SK-N-SH (cell line): ENCODE data around the gene BTLA. TPM values are rescaled to one million over a fixed set of nuclear protein-coding genes. Genes with fewer than 3 reads are reported as not detected.

Experiments used
- CTCF ChIA-PET: fragments of 300-600, 350-600 bp; formaldehyde crosslinking; extraction: SDS; loops from one replicate; lab custom pipeline; 2021; lab: Yijun Ruan, JAX
- POLR2A ChIA-PET: fragments of 350-600 bp; sonication (Branson Sonifier 250); formaldehyde crosslinking; extraction: SDS; loops from one replicate; lab custom pipeline; 2020; ENCODE audit warnings: antibody characterized with exemption, inconsistent platforms; lab: Yijun Ruan, JAX
- DNase-seq: peaks from one replicate; pipeline ENCODE4 v3.0.0; 2012
- H2AFZ ChIP-seq: fragments of 200-600 bp; sonication (generic); 2 replicates; pipeline ENCODE4 v1.8.1; 2016; ENCODE audit warnings: antibody characterized with exemption, mild to moderate bottlenecking, low read depth
- H3F3A ChIP-seq: fragments of 200-600 bp; sonication (generic); replicated peaks from 2 replicates; pipeline ENCODE3; 2016; ENCODE audit warnings: antibody characterized with exemption, mild to moderate bottlenecking; ENCODE audit not compliant: insufficient read depth
- H3K27ac ChIP-seq, 2 experiments: fragments of 200-500 bp in 1 of 2; fragments of 200-600 bp in 1 of 2; sonication (Bioruptor generic) in 1 of 2; sonication (generic), shearing (Covaris generic) in 1 of 2; 2 replicates each; pipeline versions ENCODE4 v1.5.1 to v1.6.1; 2014 to 2016; ENCODE audit warnings: low read depth in 2 of 2, inconsistent platforms in 1 of 2, low read length in 1 of 2, mild to moderate bottlenecking in 1 of 2, mixed read lengths in 1 of 2
- H3K27me3 ChIP-seq: fragments of 200-600 bp; sonication (generic), shearing (Covaris generic); 2 replicates; pipeline ENCODE4 v1.6.1; 2016; ENCODE audit warnings: mixed run types; ENCODE audit not compliant: insufficient read depth
- H3K36me3 ChIP-seq, 2 experiments: fragments of 200-500 bp in 1 of 2; fragments of 200-600 bp in 1 of 2; sonication (Bioruptor generic) in 1 of 2; sonication (generic) in 1 of 2; replicated peaks in 1 of 2; 2 replicates each; pipeline versions ENCODE3 to v1.5.1; 2014 to 2016; ENCODE audit warnings: low read length in 1 of 2, mild to moderate bottlenecking in 1 of 2; ENCODE audit not compliant: insufficient read depth in 2 of 2, control insufficient read depth in 1 of 2
- H3K4me1 ChIP-seq, 2 experiments: fragments of 200-500 bp in 1 of 2; fragments of 200-600 bp in 1 of 2; sonication (Bioruptor generic) in 1 of 2; sonication (generic), shearing (Covaris generic) in 1 of 2; 2 replicates each; pipeline versions ENCODE4 v1.5.1 to v1.6.1; 2014 to 2016; ENCODE audit warnings: low read depth in 1 of 2, low read length in 1 of 2, mixed run types in 1 of 2; ENCODE audit not compliant: insufficient read depth in 2 of 2, control insufficient read depth in 1 of 2
- H3K4me2 ChIP-seq: fragments of 200-600 bp; sonication (generic), shearing (Covaris generic); 2 replicates; pipeline ENCODE4 v1.6.1; 2017; ENCODE audit warnings: mixed run types
- H3K4me3 ChIP-seq, 2 experiments: fragments of 200-500 bp in 1 of 2; fragments of 200-600 bp in 1 of 2; sonication (Bioruptor generic) in 1 of 2; sonication (generic), shearing (Covaris generic) in 1 of 2; 2 replicates each; pipeline versions ENCODE4 v1.5.1 to v1.8.1; 2014 to 2016; ENCODE audit warnings: low read depth in 2 of 2, inconsistent platforms in 1 of 2, low read length in 1 of 2, mild to moderate bottlenecking in 1 of 2, mixed read lengths in 1 of 2, moderate library complexity in 1 of 2
- H3K79me2 ChIP-seq: fragments of 200-600 bp; sonication (generic); 2 replicates; pipeline ENCODE4 v1.8.1; 2017; ENCODE audit warnings: mild to moderate bottlenecking; ENCODE audit not compliant: insufficient read depth
- H3K9ac ChIP-seq: fragments of 200-600 bp; sonication (generic); 2 replicates; pipeline ENCODE4 v1.6.1; 2017; ENCODE audit warnings: mixed run types
- H3K9me2 ChIP-seq: fragments of 200-600 bp; sonication (generic); 2 replicates; pipeline ENCODE4 v1.6.1; 2017; ENCODE audit warnings: mixed run types
- H3K9me3 ChIP-seq: fragments of 200-600 bp; sonication (generic); 2 replicates; pipeline ENCODE4 v1.6.1; 2017; ENCODE audit warnings: mixed run types, mild to moderate bottlenecking, moderate library complexity
- H4K20me1 ChIP-seq: fragments of 200-600 bp; sonication (generic); 2 replicates; pipeline ENCODE4 v1.6.1; 2017; ENCODE audit warnings: mild to moderate bottlenecking, mixed run types; ENCODE audit not compliant: insufficient read depth
- ELF1 ChIP-seq: IDR thresholded peaks from 2 replicates; pipeline ENCODE4 v1.4.0; 2012
- FOSL2 ChIP-seq: IDR thresholded peaks from 2 replicates; pipeline ENCODE4 v1.4.0; 2012; ENCODE audit warnings: low read depth, mild to moderate bottlenecking, moderate library complexity, borderline replicate concordance
- MXI1 ChIP-seq: IDR thresholded peaks from 2 replicates; pipeline ENCODE4 v1.6.1; 2012; ENCODE audit warnings: mild to moderate bottlenecking, low read depth, low read length, improper control_type of control experiment
- NFIC ChIP-seq: IDR thresholded peaks from 2 replicates; pipeline ENCODE4 v1.4.0; 2012; ENCODE audit warnings: borderline replicate concordance
- NRF1 ChIP-seq: IDR thresholded peaks from 2 replicates; pipeline ENCODE4 v1.6.1; 2012; ENCODE audit warnings: low read depth, mild to moderate bottlenecking, low read length
- POLR2AphosphoS5 ChIP-seq: IDR thresholded peaks from 2 replicates; pipeline ENCODE4 v1.6.1; 2012; ENCODE audit warnings: low read depth, low read length
- RAD21 ChIP-seq: IDR thresholded peaks from 2 replicates; pipeline ENCODE4 v1.6.1; 2012; ENCODE audit warnings: mild to moderate bottlenecking, low read length
- RFX5 ChIP-seq: IDR thresholded peaks from 2 replicates; pipeline ENCODE4 v1.6.1; 2012; ENCODE audit warnings: mild to moderate bottlenecking, improper control_type of control experiment, low read length
- TAF1 ChIP-seq: IDR thresholded peaks from 2 replicates; pipeline ENCODE4 v1.6.1; 2012; ENCODE audit warnings: low read depth, mild to moderate bottlenecking, low read length, moderate library complexity, borderline replicate concordance
- ZBTB33 ChIP-seq: IDR thresholded peaks from 2 replicates; pipeline ENCODE4 v1.4.0; 2012; ENCODE audit warnings: low read depth, borderline replicate concordance
- WGBS: methylation state at CpG from one replicate; pipeline ENCODE4 v1.1.6; 2017; ENCODE audit warnings: low lambda C conversion rate; 5-methylcytosine and 5-hydroxymethylcytosine counted together
- polyA plus RNA-seq, 3 experiments: library from polyadenylated mRNA; depleted of rRNA; stranded (reverse); fragments of >200 nt; gene quantifications; 2 replicates each; pipeline ENCODE4 v1.2.3, GENCODE V29; 2012
- TF ChIP-seq, protein P1 (sequence below): IDR thresholded peaks from 2 replicates; pipeline ENCODE4; 2012

BTLA gene
- polyA plus RNA-seq, 1 of the 3 experiments (the other 2 are of a cell fraction): not detected

DNA sequence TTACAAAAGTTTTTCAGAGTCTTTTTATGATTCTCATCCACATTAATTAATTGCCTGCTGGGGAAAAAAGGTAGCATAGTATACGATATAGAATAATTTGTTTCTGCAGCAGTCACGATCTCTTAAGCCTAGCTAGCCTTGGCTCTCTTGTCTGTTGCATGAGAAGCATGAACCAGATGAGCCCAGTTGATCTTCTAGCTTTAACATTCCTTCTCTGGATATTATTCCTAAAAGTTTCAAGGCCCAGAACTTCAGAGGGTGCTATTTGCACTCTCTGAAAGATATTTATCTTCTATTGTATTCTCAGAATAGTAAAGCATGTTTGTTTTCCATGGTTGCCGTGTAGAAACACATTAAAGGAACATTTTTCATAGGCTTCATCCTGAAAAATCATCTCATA is 69.3 kb downstream of the BTLA start:
- Histone ChIP-seq H3K27me3 (no peaks in the 10 kb centered on the region), H3K79me2 (no peaks in the 10 kb centered on the region), H3K4me2 (no peak overlapping the region), H3K4me3 (no peak overlapping the region), H3K36me3 (no peaks in the 10 kb centered on the region), H3F3A (no peaks in the 10 kb centered on the region), H3K9ac (no peak overlapping the region), H2AFZ (no peak overlapping the region), H3K9me3 (no peaks in the 10 kb centered on the region), H4K20me1 (no peaks in the 10 kb centered on the region), H3K4me1 (no peaks in the 10 kb centered on the region), H3K27ac (no peak overlapping the region)
- CTCF ChIA-PET: no interaction called here
- WGBS: 36% methylated on average over 3 of the region's 3 CpGs
- POLR2A ChIA-PET: no interaction called here
- no peak for DNase-seq
- TF ChIP-seq RAD21 (no peak), POLR2AphosphoS5 (no peak), TAF1 (no peak), ZBTB33 (no peak)
- TF ChIP-seq, all 33 proteins: peak for 0
- no peaks in the 10 kb centered on the region for H3K9me2 ChIP-seq

DNA sequence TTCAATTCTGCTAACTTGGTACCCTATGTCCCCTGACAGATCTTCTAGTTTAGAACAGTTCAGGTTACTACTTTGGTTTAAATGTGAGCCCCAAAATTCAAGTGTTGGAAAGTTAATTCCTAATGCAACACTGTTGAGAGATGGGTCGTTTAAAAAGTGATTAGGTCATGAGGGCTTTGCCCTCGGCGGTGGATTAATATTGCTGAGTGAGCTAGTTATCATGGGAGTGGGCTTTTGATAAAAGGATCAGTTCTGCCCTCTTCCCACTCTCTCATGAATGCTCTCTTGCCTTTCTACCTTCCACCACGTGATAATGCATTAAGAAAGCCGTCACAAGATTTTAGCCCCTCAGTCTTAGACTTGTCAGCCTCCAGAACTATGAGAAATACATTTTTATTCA is 72.1 kb downstream of the BTLA start:
- Histone ChIP-seq H3K9me3 (no peaks in the 10 kb centered on the region), H2AFZ (no peak overlapping the region), H3F3A (no peaks in the 10 kb centered on the region), H3K36me3 (no peaks in the 10 kb centered on the region), H3K9ac (no peak overlapping the region), H3K4me3 (no peak overlapping the region), H4K20me1 (no peaks in the 10 kb centered on the region), H3K9me2 (no peaks in the 10 kb centered on the region), H3K4me2 (no peak overlapping the region), H3K27me3 (no peaks in the 10 kb centered on the region), H3K27ac (no peak overlapping the region), H3K4me1 (no peaks in the 10 kb centered on the region), H3K79me2 (no peaks in the 10 kb centered on the region)
- WGBS: 42% methylated on average over 5 of the region's 5 CpGs
- TF ChIP-seq RFX5: no peak
- TF ChIP-seq MXI1: no peak
- TF ChIP-seq NRF1: no peak
- no peak for TF ChIP-seq ZBTB33
- TF ChIP-seq FOSL2: no peak
- TF ChIP-seq, protein P1, sequence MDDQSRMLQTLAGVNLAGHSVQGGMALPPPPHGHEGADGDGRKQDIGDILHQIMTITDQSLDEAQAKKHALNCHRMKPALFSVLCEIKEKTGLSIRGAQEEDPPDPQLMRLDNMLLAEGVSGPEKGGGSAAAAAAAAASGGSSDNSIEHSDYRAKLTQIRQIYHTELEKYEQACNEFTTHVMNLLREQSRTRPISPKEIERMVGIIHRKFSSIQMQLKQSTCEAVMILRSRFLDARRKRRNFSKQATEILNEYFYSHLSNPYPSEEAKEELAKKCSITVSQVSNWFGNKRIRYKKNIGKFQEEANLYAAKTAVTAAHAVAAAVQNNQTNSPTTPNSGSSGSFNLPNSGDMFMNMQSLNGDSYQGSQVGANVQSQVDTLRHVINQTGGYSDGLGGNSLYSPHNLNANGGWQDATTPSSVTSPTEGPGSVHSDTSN: no peak
- TF ChIP-seq ELF1: no peak
- no peak for TF ChIP-seq NFIC
- ChIA-PET POLR2A (no interaction called here), CTCF (no interaction called here)
- no peak for DNase-seq
